Thyroid gland (tissue), 4 donors: ENCODE results near the gene HMX3.

ENCODE experiments used
- POLR2A ChIP-seq, 2 donors: fragments of 450-650 bp; IDR thresholded peaks; one replicate each; pipeline ENCODE4 v1.6.1; 2017; ENCODE audit warnings: antibody characterized with exemption in 2 of 2, mild to moderate bottlenecking in 2 of 2, moderate library complexity in 1 of 2
- TF ChIP-seq, protein P1 (sequence below), 6 experiments: fragments of 200-600 bp in 3 of 6; fragments of 450-650 bp in 3 of 6; sonication (generic) in 3 of 6; IDR thresholded peaks; one replicate each; pipeline ENCODE4 v1.5.1; 2016 to 2019; ENCODE audit warnings: antibody characterized with exemption in 6 of 6, mild to moderate bottlenecking in 2 of 6, inconsistent platforms in 1 of 6, moderate library complexity in 1 of 6

DNA sequence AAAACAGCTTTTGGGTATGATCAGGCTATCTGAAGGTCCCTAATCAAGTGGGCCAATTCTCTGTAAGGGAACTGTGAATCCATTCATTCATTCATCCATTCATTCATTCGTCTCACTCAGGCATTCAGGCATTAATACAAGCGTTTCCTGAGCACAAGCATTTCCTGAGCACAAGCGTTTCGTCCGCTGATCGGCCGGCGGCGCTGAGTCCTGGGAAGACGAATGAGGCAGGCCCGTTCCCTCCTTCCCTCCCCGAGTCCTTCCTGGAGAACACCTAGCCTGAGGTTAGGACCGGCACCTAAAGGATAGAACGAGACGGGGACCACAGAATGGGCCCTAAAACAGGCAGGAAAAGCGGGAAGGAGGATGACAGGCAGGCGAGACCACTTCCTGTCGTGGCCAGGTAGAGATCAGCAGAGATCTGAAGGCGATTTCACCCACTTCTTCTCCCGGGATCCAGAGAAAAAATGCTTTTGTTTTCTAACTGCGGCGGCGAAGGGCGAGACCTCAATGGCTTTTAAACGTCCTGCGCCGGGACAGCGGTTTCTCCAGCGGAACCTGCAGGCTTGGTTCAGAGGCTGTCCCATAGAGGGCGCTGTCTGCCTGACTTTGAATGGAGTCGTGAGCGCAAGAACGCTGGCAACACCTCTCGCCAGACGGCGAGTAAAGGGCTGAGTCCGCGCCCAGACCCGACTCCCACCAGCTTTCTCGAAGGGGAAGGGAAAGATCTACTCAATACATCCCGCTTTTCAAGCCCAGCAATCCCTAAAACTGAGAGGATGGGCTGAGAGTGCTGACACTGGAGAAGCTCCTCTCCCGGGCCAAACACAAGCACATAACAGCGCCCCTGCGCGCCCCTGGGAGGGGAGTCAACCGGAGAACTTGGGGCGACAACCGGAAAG lies 2.9 kb upstream of the HMX3 start:
- TF ChIP-seq, protein P1, sequence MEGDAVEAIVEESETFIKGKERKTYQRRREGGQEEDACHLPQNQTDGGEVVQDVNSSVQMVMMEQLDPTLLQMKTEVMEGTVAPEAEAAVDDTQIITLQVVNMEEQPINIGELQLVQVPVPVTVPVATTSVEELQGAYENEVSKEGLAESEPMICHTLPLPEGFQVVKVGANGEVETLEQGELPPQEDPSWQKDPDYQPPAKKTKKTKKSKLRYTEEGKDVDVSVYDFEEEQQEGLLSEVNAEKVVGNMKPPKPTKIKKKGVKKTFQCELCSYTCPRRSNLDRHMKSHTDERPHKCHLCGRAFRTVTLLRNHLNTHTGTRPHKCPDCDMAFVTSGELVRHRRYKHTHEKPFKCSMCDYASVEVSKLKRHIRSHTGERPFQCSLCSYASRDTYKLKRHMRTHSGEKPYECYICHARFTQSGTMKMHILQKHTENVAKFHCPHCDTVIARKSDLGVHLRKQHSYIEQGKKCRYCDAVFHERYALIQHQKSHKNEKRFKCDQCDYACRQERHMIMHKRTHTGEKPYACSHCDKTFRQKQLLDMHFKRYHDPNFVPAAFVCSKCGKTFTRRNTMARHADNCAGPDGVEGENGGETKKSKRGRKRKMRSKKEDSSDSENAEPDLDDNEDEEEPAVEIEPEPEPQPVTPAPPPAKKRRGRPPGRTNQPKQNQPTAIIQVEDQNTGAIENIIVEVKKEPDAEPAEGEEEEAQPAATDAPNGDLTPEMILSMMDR (IDR thresholded peaks at IDR 0.05): peak; percentile 75 to 94 (median 84)
- no peak for TF ChIP-seq POLR2A (IDR thresholded peaks at IDR 0.05)
